ENCODE measurements around the gene CCDC110. TPM values are rescaled to one million over a fixed set of nuclear protein-coding genes. Genes with fewer than 3 reads are reported as not detected.
"Not testable (repeated sequence)": the region's sequence is repeated elsewhere in the genome, so short reads cannot be mapped to it uniquely, and the experiment has no call there.

CCDC110 gene
- total RNA-seq, 1 donor from 2014 or later: 0.67 TPM

DNA sequence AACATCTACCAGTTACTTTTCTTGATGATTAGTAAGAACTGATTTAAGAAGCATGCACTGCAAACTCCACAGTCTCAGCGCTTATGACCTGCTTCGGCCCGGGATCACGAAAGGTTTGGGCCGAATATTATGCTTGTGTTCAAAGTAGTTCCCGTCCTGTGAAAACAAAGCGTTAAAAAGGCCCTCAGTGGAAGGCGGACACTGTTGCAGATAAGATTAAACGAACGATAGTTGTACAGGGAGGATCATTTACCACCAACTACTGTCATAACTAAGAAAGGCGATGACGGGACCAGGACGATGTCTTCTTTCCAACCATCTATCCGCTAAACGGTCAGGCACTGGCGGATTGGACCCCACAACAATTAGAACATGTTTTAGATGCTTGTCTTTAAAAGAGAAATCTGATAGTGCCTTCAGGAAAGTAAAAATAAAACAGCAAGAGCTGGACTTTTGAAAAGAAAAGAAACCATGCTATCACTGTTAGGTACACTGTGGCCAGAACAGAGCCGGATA lies 42.7 kb upstream of the CCDC110 start:
- TF ChIP-seq, protein P1, sequence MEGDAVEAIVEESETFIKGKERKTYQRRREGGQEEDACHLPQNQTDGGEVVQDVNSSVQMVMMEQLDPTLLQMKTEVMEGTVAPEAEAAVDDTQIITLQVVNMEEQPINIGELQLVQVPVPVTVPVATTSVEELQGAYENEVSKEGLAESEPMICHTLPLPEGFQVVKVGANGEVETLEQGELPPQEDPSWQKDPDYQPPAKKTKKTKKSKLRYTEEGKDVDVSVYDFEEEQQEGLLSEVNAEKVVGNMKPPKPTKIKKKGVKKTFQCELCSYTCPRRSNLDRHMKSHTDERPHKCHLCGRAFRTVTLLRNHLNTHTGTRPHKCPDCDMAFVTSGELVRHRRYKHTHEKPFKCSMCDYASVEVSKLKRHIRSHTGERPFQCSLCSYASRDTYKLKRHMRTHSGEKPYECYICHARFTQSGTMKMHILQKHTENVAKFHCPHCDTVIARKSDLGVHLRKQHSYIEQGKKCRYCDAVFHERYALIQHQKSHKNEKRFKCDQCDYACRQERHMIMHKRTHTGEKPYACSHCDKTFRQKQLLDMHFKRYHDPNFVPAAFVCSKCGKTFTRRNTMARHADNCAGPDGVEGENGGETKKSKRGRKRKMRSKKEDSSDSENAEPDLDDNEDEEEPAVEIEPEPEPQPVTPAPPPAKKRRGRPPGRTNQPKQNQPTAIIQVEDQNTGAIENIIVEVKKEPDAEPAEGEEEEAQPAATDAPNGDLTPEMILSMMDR (IDR thresholded peaks at IDR 0.05; ENCODE audit: unreplicated experiment): no peak
- H3K27ac Mint-ChIP-seq (ENCODE audit: unreplicated experiment): peak overlapping the region; percentile 90
- H3K27me3 Mint-ChIP-seq (ENCODE audit: unreplicated experiment): peaks cover 2% of the 10 kb centered on the region
- H3K4me1 Mint-ChIP-seq (ENCODE audit: unreplicated experiment): peaks cover 21% of the 10 kb centered on the region
- H3K4me3 Mint-ChIP-seq (ENCODE audit: unreplicated experiment): no peak overlapping the region
- no peaks in the 10 kb centered on the region for H3K36me3 Mint-ChIP-seq (ENCODE audit: low read depth, unreplicated experiment)
- H3K9me3 Mint-ChIP-seq (ENCODE audit: unreplicated experiment): no peaks in the 10 kb centered on the region
- DNase-seq (ENCODE audit: low spot score): no peak

DNA sequence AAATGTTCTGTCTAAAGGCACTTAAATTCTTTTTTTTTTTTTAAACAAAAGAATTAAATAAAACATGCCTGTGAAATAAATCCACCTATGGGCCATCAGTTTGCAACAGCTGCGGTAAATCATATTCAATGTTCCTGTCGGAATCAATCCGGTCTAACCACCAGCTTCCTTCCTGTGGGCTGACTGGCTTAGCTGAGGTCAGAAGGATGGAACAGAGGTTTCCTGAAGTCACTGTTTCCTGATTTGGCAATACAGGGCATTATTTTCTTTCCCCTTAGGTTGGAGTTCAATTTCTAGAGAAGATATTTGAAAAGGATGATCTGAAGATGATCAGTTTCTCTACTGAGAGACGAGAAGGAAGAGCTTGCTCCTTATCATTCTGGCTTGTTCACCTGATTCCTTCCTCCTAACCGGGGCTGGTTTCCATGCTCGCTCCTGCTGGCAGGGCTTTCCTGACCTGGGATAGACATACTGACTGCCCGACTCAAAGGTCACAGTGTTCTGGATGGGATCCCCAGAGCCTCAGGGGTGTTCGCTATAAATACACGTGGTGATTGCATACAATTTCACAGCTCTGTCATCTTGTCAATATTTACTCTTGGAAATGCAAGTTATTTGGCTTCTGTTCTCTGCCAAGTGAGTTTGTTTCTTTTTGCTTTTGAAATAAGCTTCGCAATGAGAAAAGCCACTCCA lies 42.1 kb upstream of the CCDC110 start:
- no peaks in the 10 kb centered on the region for H3K9me3 Mint-ChIP-seq (ENCODE audit: unreplicated experiment)
- DNase-seq (ENCODE audit: low spot score): peak; percentile 9
- TF ChIP-seq, protein P1 (IDR thresholded peaks at IDR 0.05; ENCODE audit: unreplicated experiment): no peak
- H3K36me3 Mint-ChIP-seq (ENCODE audit: low read depth, unreplicated experiment): no peaks in the 10 kb centered on the region
- peak overlapping the region; percentile 90 for H3K27ac Mint-ChIP-seq (ENCODE audit: unreplicated experiment)
- peaks cover 21% of the 10 kb centered on the region for H3K4me1 Mint-ChIP-seq (ENCODE audit: unreplicated experiment)
- no peak overlapping the region for H3K4me3 Mint-ChIP-seq (ENCODE audit: unreplicated experiment)
- H3K27me3 Mint-ChIP-seq (ENCODE audit: unreplicated experiment): peaks cover 2% of the 10 kb centered on the region

DNA sequence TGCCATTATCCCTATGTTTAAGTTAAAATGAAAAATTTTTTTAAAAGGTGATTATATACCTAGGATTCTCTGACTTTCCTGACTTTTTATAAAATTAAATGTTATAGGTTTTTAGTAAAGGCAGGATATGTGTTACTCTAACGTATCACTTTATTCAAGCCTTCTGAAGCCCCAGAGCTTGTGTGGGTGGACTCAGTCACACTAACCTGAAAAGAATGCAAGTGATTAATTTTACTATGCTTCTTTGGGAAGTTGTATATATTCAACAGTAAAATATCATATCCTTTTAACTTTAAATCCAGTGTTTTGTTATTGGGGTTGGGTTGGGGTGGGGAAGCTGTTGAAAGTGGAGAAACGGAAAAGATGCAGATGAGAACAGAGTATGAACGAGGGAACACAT lies 41.0 kb upstream of the CCDC110 start:
- Mint-ChIP-seq H3K9me3 (ENCODE audit: unreplicated experiment) (no peaks in the 10 kb centered on the region), H3K27ac (ENCODE audit: unreplicated experiment) (peak overlapping the region; percentile 90)
- DNase-seq (ENCODE audit: low spot score): no peak

DNA sequence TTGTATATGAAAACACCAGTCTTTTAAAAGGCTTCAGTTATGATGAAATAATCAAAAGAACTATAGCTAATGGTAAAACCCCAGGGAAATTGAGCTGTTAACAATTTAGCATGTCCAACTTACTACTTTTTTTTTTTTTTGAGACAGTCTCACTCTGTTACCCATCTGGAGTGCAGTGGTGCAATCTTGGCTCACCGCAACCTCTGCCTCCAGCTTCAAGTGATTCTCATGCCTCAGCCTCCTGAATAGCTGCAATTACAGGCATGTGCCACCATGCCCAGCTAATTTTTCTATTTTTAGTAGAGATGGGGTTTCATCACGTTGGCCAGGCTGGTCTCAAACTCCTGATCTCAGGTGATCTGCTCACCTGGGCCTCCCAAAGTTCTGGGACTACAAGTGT lies 39.7 kb upstream of the CCDC110 start:
- not testable (repeated sequence) for DNase-seq (ENCODE audit: low spot score); H3K4me3 Mint-ChIP-seq (ENCODE audit: unreplicated experiment); H3K36me3 Mint-ChIP-seq (ENCODE audit: low read depth, unreplicated experiment); H3K27ac Mint-ChIP-seq (ENCODE audit: unreplicated experiment); H3K27me3 Mint-ChIP-seq (ENCODE audit: unreplicated experiment); H3K9me3 Mint-ChIP-seq (ENCODE audit: unreplicated experiment)
- peaks cover 21% of the 10 kb centered on the region for H3K4me1 Mint-ChIP-seq (ENCODE audit: unreplicated experiment)

More for the DNA sequence above, 41.0 kb upstream of the CCDC110 start:
- H3K36me3 Mint-ChIP-seq (ENCODE audit: low read depth, unreplicated experiment): no peaks in the 10 kb centered on the region
- TF ChIP-seq, protein P1 (IDR thresholded peaks at IDR 0.05; ENCODE audit: unreplicated experiment): no peak
- H3K27me3 Mint-ChIP-seq (ENCODE audit: unreplicated experiment): peaks cover 2% of the 10 kb centered on the region
- H3K4me1 Mint-ChIP-seq (ENCODE audit: unreplicated experiment): peaks cover 21% of the 10 kb centered on the region
- H3K4me3 Mint-ChIP-seq (ENCODE audit: unreplicated experiment): no peak overlapping the region

DNA sequence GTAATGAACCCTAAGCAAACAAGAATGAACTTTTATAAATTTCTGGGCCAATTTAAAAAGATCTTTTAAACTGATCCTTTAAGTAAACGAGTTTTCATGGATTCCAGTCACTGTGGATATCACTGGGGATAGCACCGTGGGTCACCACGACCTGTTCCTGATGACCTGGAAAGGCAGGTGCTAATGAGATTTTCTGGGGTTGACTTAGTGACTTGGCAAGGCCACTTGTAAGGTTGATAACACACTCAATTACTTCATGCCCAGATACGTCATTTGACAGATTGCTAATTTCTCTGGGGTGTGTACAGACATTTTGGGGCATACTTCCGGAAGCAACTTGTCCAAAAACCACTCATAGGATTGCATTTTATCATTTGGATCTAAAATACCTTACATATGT lies 39.3 kb upstream of the CCDC110 start:
- no peak for DNase-seq (ENCODE audit: low spot score)
- TF ChIP-seq, protein P1 (IDR thresholded peaks at IDR 0.05; ENCODE audit: unreplicated experiment): no peak
- H3K4me3 Mint-ChIP-seq (ENCODE audit: unreplicated experiment): no peak overlapping the region
- H3K27me3 Mint-ChIP-seq (ENCODE audit: unreplicated experiment): peaks cover 2% of the 10 kb centered on the region
- peaks cover 21% of the 10 kb centered on the region for H3K4me1 Mint-ChIP-seq (ENCODE audit: unreplicated experiment)
- H3K36me3 Mint-ChIP-seq (ENCODE audit: low read depth, unreplicated experiment): no peaks in the 10 kb centered on the region
- no peaks in the 10 kb centered on the region for H3K9me3 Mint-ChIP-seq (ENCODE audit: unreplicated experiment)
- H3K27ac Mint-ChIP-seq (ENCODE audit: unreplicated experiment): no peak overlapping the region

Measured in endothelial cell (in vitro differentiated cells).